Skeletal muscle cell (primary cell): ENCODE measurements around the gene RGL1.

Experiments
- DNase-seq: peaks from one replicate; pipeline ENCODE4 v3.0.0-alpha.2; 2010; ENCODE audit warnings: low read depth
- H3K4me3 ChIP-seq: 2 replicates; pipeline ENCODE4 v1.5.1; 2011; ENCODE audit warnings: low read depth, mild to moderate bottlenecking, control low read depth, low read length, moderate library complexity

Gene RGL1

GRCh38 chr1:183816110-183816509 is 11.2 kb downstream of the RGL1 start:
- H3K4me3 ChIP-seq: no peak overlapping the region
- DNase-seq: no peak

GRCh38 chr1:183817576-183818288 is 12.8 kb downstream of the RGL1 start:
- H3K4me3 ChIP-seq: no peak overlapping the region
- no peak for DNase-seq

DNA sequence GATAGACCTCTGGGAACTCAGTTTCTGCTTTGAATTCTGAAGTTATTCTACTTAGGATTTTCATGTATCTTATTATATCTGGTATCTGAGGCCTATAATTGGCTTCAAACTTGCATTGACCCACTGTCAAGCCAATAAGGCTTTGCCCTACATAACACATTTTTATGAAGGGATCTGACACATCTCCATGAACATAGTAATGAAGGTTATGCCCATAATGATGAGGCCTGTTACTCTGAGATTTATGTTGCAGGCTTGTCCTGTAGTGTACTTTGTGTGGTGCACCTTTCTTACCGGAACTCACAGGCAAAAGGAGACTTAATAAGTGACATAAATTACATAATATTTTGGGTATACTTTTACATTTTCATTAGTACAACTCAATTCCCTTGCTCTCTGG is 14.1 kb downstream of the RGL1 start:
- no peak for DNase-seq
- H3K4me3 ChIP-seq: no peak overlapping the region

DNA sequence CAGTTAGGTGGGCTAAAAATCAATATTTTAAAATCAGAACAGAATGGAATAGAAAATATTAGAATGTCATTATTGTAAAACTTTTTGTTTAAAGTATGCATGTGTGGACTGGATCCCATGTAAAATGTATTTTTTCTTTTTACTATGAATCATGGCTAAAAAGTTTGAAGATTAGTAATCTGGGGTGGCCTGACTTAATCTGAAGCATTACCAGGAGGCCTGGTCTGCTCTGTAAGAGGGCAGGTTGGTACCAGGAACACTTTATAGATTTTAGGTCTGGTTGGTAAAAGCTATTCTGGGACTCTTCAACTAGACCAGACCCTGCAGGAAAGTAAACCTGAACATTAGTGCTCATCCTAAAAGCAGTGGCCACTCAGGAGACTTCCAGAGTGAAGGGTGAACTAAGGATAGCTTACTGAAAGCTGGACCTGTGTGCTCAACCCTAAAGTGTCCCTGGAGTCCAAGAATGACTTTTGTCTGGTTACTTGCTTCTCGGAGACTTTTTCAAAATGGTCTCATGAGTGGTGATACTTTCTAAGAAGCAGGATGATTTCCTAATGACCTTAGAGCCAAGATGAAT is 16.5 kb downstream of the RGL1 start:
- H3K4me3 ChIP-seq: no peak overlapping the region
- no peak for DNase-seq

- no peak for DNase-seq
- H3K4me3 ChIP-seq: no peak overlapping the region
Measured at GRCh38 chr1:183821889-183822611, 17.1 kb downstream of the RGL1 start.

DNA sequence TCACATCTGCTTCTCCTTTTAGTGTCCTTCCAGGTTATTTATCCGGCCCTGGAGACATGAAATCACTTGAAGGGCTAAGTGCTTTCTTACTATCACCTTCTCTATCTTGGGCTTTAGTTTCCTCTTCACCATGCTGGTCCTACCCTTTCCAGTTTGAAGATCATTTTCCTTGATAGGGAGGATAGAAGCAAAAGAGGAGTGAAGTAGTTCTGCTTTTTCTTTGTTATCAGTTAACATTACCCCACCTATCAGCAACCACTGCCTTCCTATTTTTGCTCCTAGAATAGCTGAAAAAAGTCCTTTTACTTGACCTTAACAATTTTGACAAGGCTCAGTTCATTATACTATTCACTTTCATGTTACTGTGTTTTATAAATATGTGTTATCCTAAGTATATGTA is 19.4 kb downstream of the RGL1 start:
- no peak overlapping the region for H3K4me3 ChIP-seq
- DNase-seq: no peak

DNA sequence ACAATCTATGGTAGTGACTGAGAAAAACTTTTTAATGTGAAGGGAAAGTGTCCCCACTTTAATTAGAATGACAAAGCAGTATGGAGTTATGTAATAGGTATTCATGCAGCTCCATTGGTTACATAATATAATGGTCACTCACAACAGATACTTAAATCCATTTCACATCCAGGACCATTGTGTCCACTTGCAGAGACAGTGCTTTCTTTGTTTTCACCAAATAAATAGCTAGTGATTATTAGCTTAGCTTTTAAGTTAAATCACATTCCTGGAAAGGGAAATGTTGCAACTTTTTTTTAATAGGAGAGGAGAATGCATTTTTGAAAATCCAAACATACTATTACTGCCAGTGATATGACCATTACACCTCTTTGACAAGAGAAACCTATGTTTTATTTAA is 22.9 kb downstream of the RGL1 start:
- no peak for DNase-seq
- H3K4me3 ChIP-seq: no peak overlapping the region

- no peak overlapping the region for H3K4me3 ChIP-seq
Measured at GRCh38 chr1:183830389-183830788, 25.5 kb downstream of the RGL1 start.

GRCh38 chr1:183831311-183831710 is 26.4 kb downstream of the RGL1 start:
- H3K4me3 ChIP-seq: no peak overlapping the region
- no peak for DNase-seq

More at GRCh38 chr1:183830389-183830788, 25.5 kb downstream of the RGL1 start:
- no peak for DNase-seq

DNA sequence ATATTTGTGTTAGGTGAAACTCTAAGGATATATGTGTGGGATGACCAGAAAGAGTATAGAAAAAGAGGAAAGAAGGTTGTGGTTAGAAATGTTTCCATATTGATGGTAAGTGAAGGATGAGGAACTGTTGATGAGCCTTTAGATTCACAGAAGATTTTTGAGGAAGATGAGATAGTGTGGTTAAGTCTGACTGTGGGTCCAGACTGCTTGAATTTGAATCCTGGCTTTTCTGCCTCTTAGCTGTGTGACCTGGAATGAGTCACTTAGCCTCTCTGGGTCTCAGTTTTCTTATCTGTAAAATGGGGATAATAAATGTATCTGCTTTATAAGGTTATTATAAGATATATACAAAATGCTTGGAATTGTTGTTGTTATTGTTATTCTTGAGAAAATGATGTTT is 27.5 kb downstream of the RGL1 start:
- no peak overlapping the region for H3K4me3 ChIP-seq
- DNase-seq: no peak

DNA sequence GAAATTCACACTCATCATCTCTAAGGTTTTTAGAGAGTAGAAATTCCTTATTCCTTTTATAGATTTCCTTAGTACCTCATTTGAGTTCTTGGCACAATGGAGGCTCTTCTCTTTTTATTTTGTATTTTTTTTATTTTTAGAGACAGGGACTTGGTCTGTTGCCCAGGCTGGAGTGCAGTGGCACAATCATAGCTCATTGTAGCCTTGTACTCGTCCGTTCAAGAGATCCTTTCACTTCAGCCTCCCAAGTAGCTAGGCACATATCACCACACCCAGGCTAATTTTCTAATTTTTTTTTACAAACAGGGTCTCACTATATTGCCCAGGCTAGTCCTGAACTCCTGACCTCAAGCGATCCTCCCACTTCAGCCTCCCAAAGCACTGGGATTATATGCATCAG is 29.6 kb downstream of the RGL1 start:
- H3K4me3 ChIP-seq: no peak overlapping the region
- DNase-seq: no peak

DNA sequence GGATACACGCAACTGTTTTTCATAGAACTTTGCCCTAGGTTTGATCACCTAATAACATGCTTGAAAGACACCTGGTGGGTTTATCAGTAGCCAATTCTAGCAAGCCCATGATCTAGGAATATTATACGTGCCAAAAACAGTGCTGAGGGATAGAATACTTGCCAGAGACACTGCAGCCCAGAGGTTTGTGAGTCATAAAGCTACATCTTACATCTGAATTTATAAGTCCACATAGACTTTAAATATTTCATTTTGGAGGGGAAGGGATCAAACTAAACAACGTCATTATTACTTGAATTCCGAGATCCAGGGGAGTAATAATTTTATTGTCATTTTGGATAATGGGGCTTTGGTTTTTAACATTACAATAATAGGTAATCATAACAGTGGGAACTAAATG is 31.7 kb downstream of the RGL1 start:
- H3K4me3 ChIP-seq: no peak overlapping the region

GRCh38 chr1:183837062-183837461 is 32.1 kb downstream of the RGL1 start:
- no peak for DNase-seq
- no peak overlapping the region for H3K4me3 ChIP-seq

More for the DNA sequence above, 31.7 kb downstream of the RGL1 start:
- DNase-seq: no peak

DNA sequence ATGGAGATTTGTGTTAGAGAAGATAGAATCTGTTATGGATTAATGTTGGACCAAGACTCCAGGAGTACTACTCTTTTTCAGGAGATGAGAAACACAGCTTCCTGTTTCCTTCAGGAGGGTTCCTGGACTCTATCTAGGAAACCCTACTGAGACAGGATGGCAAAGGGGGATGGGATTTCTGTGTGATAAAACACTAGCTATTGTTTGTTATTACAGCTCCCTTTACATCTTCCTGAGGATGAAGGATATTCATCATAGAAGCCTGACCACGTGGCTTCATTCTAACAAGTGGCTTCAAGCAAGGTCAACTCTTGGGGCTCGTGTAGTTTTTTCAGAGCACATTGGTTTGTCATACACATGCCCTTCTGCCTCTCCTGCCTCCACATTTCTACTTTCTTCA is 33.3 kb downstream of the RGL1 start:
- DNase-seq: no peak
- H3K4me3 ChIP-seq: no peak overlapping the region

GRCh38 chr1:183840140-183840539 is 35.2 kb downstream of the RGL1 start:
- no peak for DNase-seq

GRCh38 chr1:183841550-183841949 is 36.6 kb downstream of the RGL1 start:
- H3K4me3 ChIP-seq: no peak overlapping the region
- no peak for DNase-seq

More at GRCh38 chr1:183840140-183840539, 35.2 kb downstream of the RGL1 start:
- H3K4me3 ChIP-seq: no peak overlapping the region

DNA sequence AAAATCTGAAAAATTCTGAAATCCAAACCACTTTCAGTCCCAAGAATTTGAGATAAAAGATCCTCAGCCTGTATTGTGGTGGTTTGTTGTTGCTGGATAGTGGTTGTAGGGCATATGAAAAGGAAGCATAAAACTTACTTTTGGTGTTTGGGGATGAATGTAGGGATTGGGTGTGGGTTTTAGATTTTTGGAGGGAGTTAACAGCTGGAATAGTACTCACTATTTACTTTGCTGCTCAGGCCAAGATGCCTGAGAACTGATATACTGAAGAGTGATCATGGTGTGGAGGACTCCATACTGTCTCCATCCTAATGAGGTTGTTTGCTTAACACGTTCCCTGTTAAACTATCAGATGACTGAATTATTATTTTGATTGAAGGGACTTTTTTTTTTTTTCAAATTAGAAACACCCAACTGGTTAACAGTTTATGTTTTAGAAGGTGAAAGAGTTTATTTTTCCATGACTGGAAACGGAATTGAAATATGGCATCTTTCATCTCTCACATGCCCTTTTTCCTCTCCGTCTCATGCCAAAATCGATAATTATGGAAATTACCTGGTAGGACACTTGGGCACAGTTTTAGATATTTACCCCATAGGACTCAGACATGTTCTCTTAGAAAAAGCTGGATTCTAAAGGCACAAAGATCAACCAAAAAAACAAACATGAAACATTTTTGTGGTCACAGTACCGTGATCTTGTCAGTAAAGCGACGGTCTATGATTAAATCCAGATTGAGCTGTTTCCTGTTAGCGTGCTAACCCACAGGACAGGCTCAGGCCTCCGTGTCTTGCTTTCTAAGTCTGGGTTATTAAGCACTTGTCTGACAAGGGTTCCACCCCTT is 37.3 kb downstream of the RGL1 start:
- H3K4me3 ChIP-seq: no peak overlapping the region
- peak; percentile 92 for DNase-seq

DNA sequence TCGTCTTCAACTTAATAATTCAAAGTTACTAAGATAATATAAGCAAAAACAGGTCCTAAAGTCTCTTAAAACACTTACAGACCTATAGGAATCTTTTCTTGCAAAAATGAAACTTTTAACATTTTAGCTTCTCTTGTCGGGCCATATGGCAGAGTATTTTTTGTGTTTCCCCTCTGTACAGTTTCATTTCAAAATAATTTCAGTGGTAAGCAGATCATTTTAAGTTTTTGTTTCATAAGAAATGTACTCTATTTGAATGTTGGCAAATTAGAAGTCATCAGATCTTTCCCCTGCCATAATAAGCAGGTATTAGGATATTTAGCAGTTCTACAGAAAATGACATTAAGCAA is 37.9 kb downstream of the RGL1 start:
- DNase-seq: no peak
- no peak overlapping the region for H3K4me3 ChIP-seq

GRCh38 chr1:183844806-183845205 is 39.9 kb downstream of the RGL1 start:
- DNase-seq: no peak
- no peak overlapping the region for H3K4me3 ChIP-seq

DNA sequence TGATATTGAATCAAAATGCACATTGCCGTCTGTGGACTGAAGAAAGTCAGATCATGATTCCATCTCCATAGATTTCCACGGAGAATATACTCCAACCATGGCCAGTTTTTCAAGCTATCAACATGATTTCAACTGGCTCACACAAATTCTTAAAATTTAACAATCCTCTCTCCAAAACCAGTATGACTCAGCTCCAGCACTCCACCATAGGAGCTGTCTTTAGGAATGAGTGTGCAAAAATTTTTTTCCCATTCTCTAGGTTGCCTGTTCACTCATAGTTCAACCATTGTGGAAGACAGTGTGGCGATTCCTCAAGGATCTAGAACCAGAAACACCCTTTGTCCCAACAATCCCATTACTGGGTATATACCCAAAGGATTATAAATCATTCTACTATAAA is 40.8 kb downstream of the RGL1 start:
- no peak for DNase-seq
- H3K4me3 ChIP-seq: no peak overlapping the region
